SK-N-MC (cell line): Measurements from ENCODE around the gene CCDC71L.

ENCODE experiments used
- EZH2 ChIP-seq: fragments of 200-600 bp; sonication (generic); IDR thresholded peaks from one replicate; pipeline ENCODE4 v1.6.1; 2017; ENCODE audit warnings: antibody characterized with exemption
- FOXP2 ChIP-seq: optimal IDR thresholded peaks from 2 replicates; pipeline ENCODE3; 2011; ENCODE audit warnings: mild to moderate bottlenecking, moderate library complexity; ENCODE audit not compliant: insufficient read depth; ENCODE audit errors: extremely low read length, control extremely low read depth
- POLR2AphosphoS5 ChIP-seq: IDR thresholded peaks from 2 replicates; pipeline ENCODE4 v1.6.1; 2012; ENCODE audit warnings: mild to moderate bottlenecking, low read depth, low read length, borderline replicate concordance

DNA sequence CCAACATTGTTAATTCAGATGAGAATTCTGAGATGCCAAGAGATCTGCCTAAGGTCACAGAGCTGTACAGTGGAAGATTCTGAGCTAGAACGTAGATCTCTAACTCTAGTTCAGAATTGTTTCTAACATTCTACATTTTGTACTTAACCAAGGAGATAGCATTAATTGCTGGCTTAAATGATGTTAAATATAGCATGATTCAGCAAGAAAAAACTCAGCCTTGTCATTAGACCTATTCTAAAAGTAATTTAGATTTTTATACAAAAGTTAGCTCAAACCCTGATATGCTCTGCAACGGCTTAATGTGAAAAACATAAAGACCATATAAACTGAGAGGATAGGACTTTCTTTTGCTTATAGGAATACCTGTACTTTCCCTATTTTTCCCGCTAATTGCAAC is 3.4 kb upstream of the CCDC71L start:
- no peak for TF ChIP-seq POLR2AphosphoS5
- TF ChIP-seq EZH2 = no peak
- TF ChIP-seq FOXP2 = no peak
